Erythroblast (primary cell): ENCODE measurements around the gene TNS1.

ENCODE experiments used
- GATA1 ChIP-seq: IDR thresholded peaks from 2 replicates; pipeline ENCODE4 v1.6.1; 2011; ENCODE audit warnings: low read depth, mild to moderate bottlenecking, control low read depth, low read length, moderate library complexity
- POLR2A ChIP-seq: IDR thresholded peaks from 2 replicates; pipeline ENCODE4 v1.6.1; 2011; ENCODE audit warnings: mild to moderate bottlenecking, low read length

GRCh38 chr2:218002845-218003180 is at the start of gene TNS1:
- TF ChIP-seq POLR2A (no peak), GATA1 (no peak)
